A673 (cell line): ENCODE measurements around the gene CYP19A1.

ENCODE experiments used
- EZH2 ChIP-seq: fragments of 200-600 bp; sonication (generic); IDR thresholded peaks from 2 replicates; pipeline ENCODE4 v1.6.1; 2017; ENCODE audit warnings: borderline replicate concordance, low read depth, mild to moderate bottlenecking, mixed read lengths, antibody characterized with exemption, low read length; ENCODE audit not compliant: poor library complexity, severe bottlenecking
- TF ChIP-seq, protein P1 (sequence below): fragments of 300-800, 200-600 bp; sonication (generic); conservative IDR thresholded peaks from 2 replicates; pipeline ENCODE4 v1.5.1; 2017; ENCODE audit warnings: low read depth, mild to moderate bottlenecking, antibody characterized with exemption, low read length, moderate library complexity, mixed read lengths

DNA sequence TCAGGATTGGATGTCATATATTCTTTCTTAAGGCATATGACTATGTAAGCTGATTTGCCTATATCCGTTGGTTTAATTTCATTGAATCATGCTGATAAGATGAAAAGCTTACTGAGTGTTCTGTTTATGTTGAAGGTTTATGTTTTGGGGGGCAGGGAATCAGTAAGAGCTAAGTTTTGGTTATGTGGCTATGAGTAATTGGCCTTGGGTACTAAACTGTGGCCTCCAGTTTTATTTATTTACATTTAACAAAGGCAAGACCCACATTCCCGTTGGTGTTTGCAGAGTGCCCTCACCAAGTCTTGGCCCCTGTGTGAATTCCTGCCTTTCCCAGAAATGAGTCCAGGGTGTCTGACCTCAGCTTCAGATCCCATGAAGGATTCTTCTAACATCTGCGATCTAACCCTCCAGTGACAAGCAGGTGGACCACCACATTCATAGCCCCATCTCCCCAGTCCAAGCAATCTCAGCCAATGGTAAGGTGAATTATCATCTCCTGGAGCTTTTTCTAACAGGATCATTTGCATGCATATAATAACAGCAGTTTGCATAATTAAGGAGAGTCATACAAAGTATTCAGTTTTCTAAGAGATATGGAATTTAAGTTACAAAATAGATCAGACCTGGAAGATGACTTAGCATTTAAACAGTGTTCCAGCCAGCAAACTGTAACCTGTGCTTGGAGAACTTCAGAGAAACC, 30.5 kb upstream of the CYP19A1 start:
- TF ChIP-seq, protein P1, sequence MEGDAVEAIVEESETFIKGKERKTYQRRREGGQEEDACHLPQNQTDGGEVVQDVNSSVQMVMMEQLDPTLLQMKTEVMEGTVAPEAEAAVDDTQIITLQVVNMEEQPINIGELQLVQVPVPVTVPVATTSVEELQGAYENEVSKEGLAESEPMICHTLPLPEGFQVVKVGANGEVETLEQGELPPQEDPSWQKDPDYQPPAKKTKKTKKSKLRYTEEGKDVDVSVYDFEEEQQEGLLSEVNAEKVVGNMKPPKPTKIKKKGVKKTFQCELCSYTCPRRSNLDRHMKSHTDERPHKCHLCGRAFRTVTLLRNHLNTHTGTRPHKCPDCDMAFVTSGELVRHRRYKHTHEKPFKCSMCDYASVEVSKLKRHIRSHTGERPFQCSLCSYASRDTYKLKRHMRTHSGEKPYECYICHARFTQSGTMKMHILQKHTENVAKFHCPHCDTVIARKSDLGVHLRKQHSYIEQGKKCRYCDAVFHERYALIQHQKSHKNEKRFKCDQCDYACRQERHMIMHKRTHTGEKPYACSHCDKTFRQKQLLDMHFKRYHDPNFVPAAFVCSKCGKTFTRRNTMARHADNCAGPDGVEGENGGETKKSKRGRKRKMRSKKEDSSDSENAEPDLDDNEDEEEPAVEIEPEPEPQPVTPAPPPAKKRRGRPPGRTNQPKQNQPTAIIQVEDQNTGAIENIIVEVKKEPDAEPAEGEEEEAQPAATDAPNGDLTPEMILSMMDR = no peak
- no peak for TF ChIP-seq EZH2
